ENCODE measurements around the gene PLBD2. TPM values are rescaled to one million over a fixed set of nuclear protein-coding genes. Genes with fewer than 3 reads are reported as not detected.

The PLBD2 gene
- total and polyA plus RNA-seq, 9 of the 15 experiments (the other 6 are each of a cell fraction or from before 2014, with no cell fraction given) = 2.4 to 37.4 (median 6.0) TPM

DNA sequence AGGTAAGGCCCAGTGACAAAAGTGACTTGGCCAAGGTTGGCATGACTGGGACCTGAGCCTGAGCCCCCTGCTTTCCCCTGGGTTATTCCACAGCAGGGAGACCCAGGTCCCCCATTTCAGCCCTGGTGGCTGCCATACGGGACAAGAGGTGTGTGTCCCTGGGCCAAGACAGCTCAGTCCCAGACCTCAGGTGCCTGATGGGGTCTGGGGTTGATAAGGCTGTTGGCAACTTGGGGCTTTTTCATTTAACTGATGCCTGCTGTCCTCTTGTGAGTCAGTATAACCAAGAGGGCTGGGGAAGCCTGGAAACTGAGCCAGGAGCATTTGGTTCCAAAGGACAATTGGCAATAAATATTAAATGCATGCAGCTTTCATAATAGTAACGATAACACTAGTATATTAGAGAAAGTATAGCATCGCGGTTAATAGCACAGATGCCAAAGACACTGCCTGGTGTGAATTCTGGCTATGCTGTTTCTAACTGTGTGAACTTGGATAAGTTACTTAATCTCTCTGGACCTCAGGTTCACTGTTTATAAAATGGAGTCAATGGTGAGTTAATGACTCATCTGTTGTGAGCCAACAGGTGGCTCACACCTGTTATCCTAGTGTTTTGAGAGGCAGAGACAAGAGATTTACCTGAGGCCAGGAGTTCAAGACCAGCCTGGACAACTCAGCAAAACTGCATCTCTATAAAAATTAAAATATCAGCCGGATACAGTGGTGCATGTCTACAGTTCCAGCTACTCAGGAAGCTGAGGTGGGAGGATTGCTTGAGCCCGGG, 64.7 kb downstream of the PLBD2 start (continued):
- TF ChIP-seq, protein P1, sequence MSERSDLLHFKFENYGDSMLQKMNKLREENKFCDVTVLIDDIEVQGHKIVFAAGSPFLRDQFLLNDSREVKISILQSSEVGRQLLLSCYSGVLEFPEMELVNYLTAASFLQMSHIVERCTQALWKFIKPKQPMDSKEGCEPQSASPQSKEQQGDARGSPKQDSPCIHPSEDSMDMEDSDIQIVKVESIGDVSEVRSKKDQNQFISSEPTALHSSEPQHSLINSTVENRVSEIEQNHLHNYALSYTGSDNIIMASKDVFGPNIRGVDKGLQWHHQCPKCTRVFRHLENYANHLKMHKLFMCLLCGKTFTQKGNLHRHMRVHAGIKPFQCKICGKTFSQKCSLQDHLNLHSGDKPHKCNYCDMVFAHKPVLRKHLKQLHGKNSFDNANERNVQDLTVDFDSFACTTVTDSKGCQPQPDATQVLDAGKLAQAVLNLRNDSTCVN (CRISPR knock-in tag; IDR thresholded peaks at IDR 0.05) = no peak
- no peak for TF ChIP-seq ZNF212 (CRISPR knock-in tag; IDR thresholded peaks at IDR 0.05)
- TF ChIP-seq ADNP (tag; IDR thresholded peaks at IDR 0.05) = 0 out of 2 replicates have a peak, but pooled peaks have one; percentile 24
- peak; percentile 19; the same call in 1 of the 2 replicates for TF ChIP-seq ZNF316 (IDR thresholded peaks at IDR 0.05)
- no peak for TF ChIP-seq HEY1 (CRISPR knock-in tag; IDR thresholded peaks at IDR 0.05; ENCODE audit: borderline replicate concordance)
- TF ChIP-seq, protein P2, sequence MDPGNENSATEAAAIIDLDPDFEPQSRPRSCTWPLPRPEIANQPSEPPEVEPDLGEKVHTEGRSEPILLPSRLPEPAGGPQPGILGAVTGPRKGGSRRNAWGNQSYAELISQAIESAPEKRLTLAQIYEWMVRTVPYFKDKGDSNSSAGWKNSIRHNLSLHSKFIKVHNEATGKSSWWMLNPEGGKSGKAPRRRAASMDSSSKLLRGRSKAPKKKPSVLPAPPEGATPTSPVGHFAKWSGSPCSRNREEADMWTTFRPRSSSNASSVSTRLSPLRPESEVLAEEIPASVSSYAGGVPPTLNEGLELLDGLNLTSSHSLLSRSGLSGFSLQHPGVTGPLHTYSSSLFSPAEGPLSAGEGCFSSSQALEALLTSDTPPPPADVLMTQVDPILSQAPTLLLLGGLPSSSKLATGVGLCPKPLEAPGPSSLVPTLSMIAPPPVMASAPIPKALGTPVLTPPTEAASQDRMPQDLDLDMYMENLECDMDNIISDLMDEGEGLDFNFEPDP (CRISPR knock-in tag; IDR thresholded peaks at IDR 0.05) = no peak
- TF ChIP-seq FIP1L1 (IDR thresholded peaks at IDR 0.05; ENCODE audit: low read depth, low read length, poor library complexity, severe bottlenecking) = no peak
- TF ChIP-seq ZNF551 (CRISPR knock-in tag; IDR thresholded peaks at IDR 0.05) = no peak
- no peak for TF ChIP-seq ZNF57 (CRISPR knock-in tag; IDR thresholded peaks at IDR 0.05)
- no peak for TF ChIP-seq ZNF134 (CRISPR knock-in tag; conservative IDR thresholded peaks at IDR 0.05)
- TF ChIP-seq KLF16 (IDR thresholded peaks at IDR 0.05) = no peak
- TF ChIP-seq, protein P3, sequence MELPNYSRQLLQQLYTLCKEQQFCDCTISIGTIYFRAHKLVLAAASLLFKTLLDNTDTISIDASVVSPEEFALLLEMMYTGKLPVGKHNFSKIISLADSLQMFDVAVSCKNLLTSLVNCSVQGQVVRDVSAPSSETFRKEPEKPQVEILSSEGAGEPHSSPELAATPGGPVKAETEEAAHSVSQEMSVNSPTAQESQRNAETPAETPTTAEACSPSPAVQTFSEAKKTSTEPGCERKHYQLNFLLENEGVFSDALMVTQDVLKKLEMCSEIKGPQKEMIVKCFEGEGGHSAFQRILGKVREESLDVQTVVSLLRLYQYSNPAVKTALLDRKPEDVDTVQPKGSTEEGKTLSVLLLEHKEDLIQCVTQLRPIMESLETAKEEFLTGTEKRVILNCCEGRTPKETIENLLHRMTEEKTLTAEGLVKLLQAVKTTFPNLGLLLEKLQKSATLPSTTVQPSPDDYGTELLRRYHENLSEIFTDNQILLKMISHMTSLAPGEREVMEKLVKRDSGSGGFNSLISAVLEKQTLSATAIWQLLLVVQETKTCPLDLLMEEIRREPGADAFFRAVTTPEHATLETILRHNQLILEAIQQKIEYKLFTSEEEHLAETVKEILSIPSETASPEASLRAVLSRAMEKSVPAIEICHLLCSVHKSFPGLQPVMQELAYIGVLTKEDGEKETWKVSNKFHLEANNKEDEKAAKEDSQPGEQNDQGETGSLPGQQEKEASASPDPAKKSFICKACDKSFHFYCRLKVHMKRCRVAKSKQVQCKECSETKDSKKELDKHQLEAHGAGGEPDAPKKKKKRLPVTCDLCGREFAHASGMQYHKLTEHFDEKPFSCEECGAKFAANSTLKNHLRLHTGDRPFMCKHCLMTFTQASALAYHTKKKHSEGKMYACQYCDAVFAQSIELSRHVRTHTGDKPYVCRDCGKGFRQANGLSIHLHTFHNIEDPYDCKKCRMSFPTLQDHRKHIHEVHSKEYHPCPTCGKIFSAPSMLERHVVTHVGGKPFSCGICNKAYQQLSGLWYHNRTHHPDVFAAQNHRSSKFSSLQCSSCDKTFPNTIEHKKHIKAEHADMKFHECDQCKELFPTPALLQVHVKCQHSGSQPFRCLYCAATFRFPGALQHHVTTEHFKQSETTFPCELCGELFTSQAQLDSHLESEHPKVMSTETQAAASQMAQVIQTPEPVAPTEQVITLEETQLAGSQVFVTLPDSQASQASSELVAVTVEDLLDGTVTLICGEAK (IDR thresholded peaks at IDR 0.05) = no peak
- TF ChIP-seq, protein P3 (CRISPR knock-in tag; IDR thresholded peaks at IDR 0.05) = no peak
- peak; percentile 3; the same call in 1 of the 2 replicates for TF ChIP-seq CBFA2T3 (IDR thresholded peaks at IDR 0.05)
- no peak for TF ChIP-seq SRSF9 (IDR thresholded peaks at IDR 0.05; ENCODE audit: borderline replicate concordance, low read depth, low read length)
- no peak for TF ChIP-seq KLF1 (tag; IDR thresholded peaks at IDR 0.05)
- TF ChIP-seq HCFC1 (IDR thresholded peaks at IDR 0.05; ENCODE audit: low read depth, low read length) = no peak
- no peak; the same call in 1 of the 2 replicates for TF ChIP-seq GTF2E2 (tag; IDR thresholded peaks at IDR 0.05)

All from K562 (cell line).